Psoas muscle (tissue), 8 donors: Measurements from ENCODE around the gene HOXA11. TPM values are rescaled to one million over a fixed set of nuclear protein-coding genes. Genes with fewer than 3 reads are reported as not detected.

Experiments
- ATAC-seq, 4 donors: fragments of 200-7000 bp; cut with Tn5 transposase; one replicate each; pipeline ENCODE4 v1.9.1; 2020; ENCODE audit warnings: moderate library complexity in 3 of 4, mild to moderate bottlenecking in 2 of 4
- DNase-seq, 2 donors: peaks; one replicate each; pipeline ENCODE4 v3.0.0-alpha.2; 2020
- H3K27ac ChIP-seq: fragments of 200-600 bp; one replicate; pipeline ENCODE4 v1.8.0; 2022
- H3K27me3 ChIP-seq, 3 donors: fragments of 200-600 bp in 1 of 3; one replicate each; pipeline versions ENCODE4 v1.6.1 to v1.8.0; 2013 to 2022; ENCODE audit warnings: low read length in 2 of 3, mild to moderate bottlenecking in 2 of 3, moderate library complexity in 1 of 3; ENCODE audit not compliant: insufficient read depth in 3 of 3
- H3K36me3 ChIP-seq, 2 donors: fragments of 200-600 bp in 1 of 2; one replicate each; pipeline versions ENCODE4 v1.6.1 to v1.8.0; 2013 to 2022; ENCODE audit warnings: low read depth in 1 of 2, mild to moderate bottlenecking in 1 of 2, moderate library complexity in 1 of 2; ENCODE audit not compliant: insufficient read depth in 1 of 2
- H3K4me1 ChIP-seq: fragments of 200-600 bp; one replicate; pipeline ENCODE4 v1.8.0; 2022
- H3K4me3 ChIP-seq: fragments of 200-600 bp; one replicate; pipeline ENCODE4 v1.8.0; 2022; ENCODE audit warnings: mild to moderate bottlenecking
- H3K9me3 ChIP-seq: fragments of 200-600 bp; one replicate; pipeline ENCODE4 v1.8.0; 2022
- CTCF ChIP-seq: fragments of 200-600 bp; IDR thresholded peaks from one replicate; pipeline ENCODE4 v1.8.0; 2022; ENCODE audit warnings: antibody characterized with exemption
- WGBS, 3 donors: extraction: QIAGEN DNeasy Blood & Tissue Kit; methylation state at CpG; one replicate each; pipeline versions ENCODE4 v1.1.6 to v1.1.7; 2013; 5-methylcytosine and 5-hydroxymethylcytosine counted together
- intact Hi-C, 2 donors: fragments of 100-400 bp; cut with DNase I; formaldehyde crosslinking; loops; one replicate each; pipeline versions ENCODE4 v1.11.0 to v1.14.2; 2022
- polyA plus RNA-seq, 3 donors: library from polyadenylated mRNA; stranded (reverse); fragments of 200-250 nt; gene quantifications; one replicate each; pipeline ENCODE4 v1.2.3, GENCODE V29; 2013
- total RNA-seq, 4 donors: library from RNA; stranded (reverse); fragmentation: NEBNext Ultra II Directional in 2 of 4; extraction: Animal tissue kit (Norgen Biotek cat#: 25700) in 2 of 4; gene quantifications; one replicate each; pipeline versions ENCODE4 v1.2.1 to v1.2.4, GENCODE V29; 2021 to 2023
- donor health status: healthy with polysubstance abuse.
- donor health status: DM: no; HTN: no; CAD: no; lungs with moderate emphysema.
- donor health status: Bipolar disorder and iron deficiency.
- donor health status: healthy.
- donor health status: DM: yes; HTN: yes; CAD: no.
- donor health status: DM: no; HTN: no; CAD: no.
- donor health status: DM: no; HTN: no; CAD: no.
- donor health status: DM: yes; HTN: yes; CAD: no.

The HOXA11 gene
- total and polyA plus RNA-seq, 7 donors = 0.08 to 1.1 (median 0.57) TPM; not detected in 3

GRCh38 chr7:27156916-27157701 lies 27.9 kb downstream of the HOXA11 start:
- H3K27ac ChIP-seq = peak overlapping the region; percentile 91
- H3K4me1 ChIP-seq = peaks cover 15% of the 10 kb centered on the region

GRCh38 chr7:27156508-27156898 lies 28.5 kb downstream of the HOXA11 start, which contains the start of gene HOXA7:
Gene HOXA7, minus strand, starts transcription at chr7:27156675. Its CDS starts 130 bp downstream, at chr7:27156545.
- no peak for TF ChIP-seq CTCF
- intact Hi-C loops = loop anchor here (5.0 to 10.0 kb wide), 2 partner anchors 954 to 1272 kb away; partner anchors contain the start of genes CBX3 (in 1 of the 2) and HNRNPA2B1 (in 1 of the 2)
- no peaks in the 10 kb centered on the region for H3K27me3 ChIP-seq
- DNase-seq (peak; percentile 82 to 93), ATAC-seq (peak; percentile 72 to 79 (median 78))
- no peaks in the 10 kb centered on the region for H3K9me3 ChIP-seq
- no peaks in the 10 kb centered on the region for H3K36me3 ChIP-seq
- H3K27ac ChIP-seq = peak within 1 kb of the TSS; percentile 91
- WGBS, 3 donors = 1% methylated on average over 27 to 33 of the region's 33 CpGs
- peaks cover 15% of the 10 kb centered on the region for H3K4me1 ChIP-seq
- peak within 1 kb of the TSS; percentile 84 for H3K4me3 ChIP-seq

More at GRCh38 chr7:27156916-27157701, 27.9 kb downstream of the HOXA11 start:
- intact Hi-C loops = loop anchor here (5.0 to 10.0 kb wide), 2 partner anchors 955 to 1272 kb away; partner anchors contain the start of genes CBX3 (in 1 of the 2) and HNRNPA2B1 (in 1 of the 2)
- Histone ChIP-seq H3K27me3 (no peaks in the 10 kb centered on the region), H3K36me3 (no peaks in the 10 kb centered on the region), H3K4me3 (peak overlapping the region; percentile 84), H3K9me3 (no peaks in the 10 kb centered on the region)
- no peak for TF ChIP-seq CTCF
- 41 to 50% (median 43%) methylated on average over 30 of the region's 30 CpGs for WGBS, 3 donors
- ATAC-seq (peak in 3 of 4 donors; percentile 0 to 2 (median 1)), DNase-seq (peak; percentile 12 to 56)

- H3K4me1 ChIP-seq = peaks cover 12% of the 10 kb centered on the region
- peak overlapping the region; percentile 91 for H3K27ac ChIP-seq
- H3K36me3 ChIP-seq = no peaks in the 10 kb centered on the region
- H3K9me3 ChIP-seq = no peaks in the 10 kb centered on the region
- DNase-seq (peak; percentile 54 to 80), ATAC-seq (peak; percentile 36 to 57 (median 44))
- intact Hi-C loops = loop anchor here (5.0 to 10.0 kb wide), 2 partner anchors 954 to 1271 kb away; partner anchors contain the start of genes CBX3 (in 1 of the 2) and HNRNPA2B1 (in 1 of the 2)
- H3K4me3 ChIP-seq = peak overlapping the region; percentile 84
- TF ChIP-seq CTCF = no peak
- H3K27me3 ChIP-seq = no peaks in the 10 kb centered on the region
- 1% methylated on average over 48 to 63 of the region's 63 CpGs for WGBS, 3 donors
Measured at GRCh38 chr7:27155816-27156507, 29.1 kb downstream of the HOXA11 start.

GRCh38 chr7:27154901-27155815 lies 29.9 kb downstream of the HOXA11 start:
- peaks cover 12% of the 10 kb centered on the region for H3K4me1 ChIP-seq
- WGBS, 3 donors = 61 to 72% (median 69%) methylated on average over 48 of the region's 48 CpGs
- H3K9me3 ChIP-seq = no peaks in the 10 kb centered on the region
- intact Hi-C loops = loop anchor here (5.0 to 10.0 kb wide), 2 partner anchors 953 to 1270 kb away; partner anchors contain the start of genes CBX3 (in 1 of the 2) and HNRNPA2B1 (in 1 of the 2)
- peak overlapping the region; percentile 91 for H3K27ac ChIP-seq
- no peak for TF ChIP-seq CTCF
- H3K27me3 ChIP-seq = no peaks in the 10 kb centered on the region
- peak overlapping the region; percentile 84 for H3K4me3 ChIP-seq
- no peaks in the 10 kb centered on the region for H3K36me3 ChIP-seq
- ATAC-seq = no peak
- DNase-seq = peak; percentile 17 to 52
